ENCODE results near the gene CDH4. TPM values are rescaled to one million over a fixed set of nuclear protein-coding genes. Genes with fewer than 3 reads are reported as not detected.

Gene CDH4
- total RNA-seq, 1 experiment from 2014 or later: not detected

- no peaks in the 10 kb centered on the region for H3K36me3 ChIP-seq (ENCODE audit: control insufficient read depth, insufficient read depth, low read length)
- H3K9me3 Mint-ChIP-seq (ENCODE audit: unreplicated experiment): peaks cover 13% of the 10 kb centered on the region
- no peak for DNase-seq
- H3K9me3 ChIP-seq: no peaks in the 10 kb centered on the region
- peaks cover 23% of the 10 kb centered on the region for H3K27me3 Mint-ChIP-seq (ENCODE audit: insufficient read depth, unreplicated experiment)
- CTCF ChIA-PET: no interaction called here
- POLR2A ChIA-PET: no interaction called here
- intact Hi-C loops (cut with micrococcal nuclease; ENCODE audit: unreplicated experiment): no loop called here
- H3K4me1 ChIP-seq: no peaks in the 10 kb centered on the region
- H3K4me3 ChIP-seq (ENCODE audit: low read depth, low read length): no peak overlapping the region
- BruUV-seq (replicated peaks): no TSS peak
- no peaks in the 10 kb centered on the region; the same call in 1 of the 2 replicates for H3K27me3 ChIP-seq (replicated peaks; ENCODE audit: control insufficient read depth, insufficient read depth, low read length)
- H3K4me3 Mint-ChIP-seq (ENCODE audit: unreplicated experiment): no peak overlapping the region
- H3K36me3 Mint-ChIP-seq (ENCODE audit: insufficient read depth, unreplicated experiment): no peaks in the 10 kb centered on the region
- TF ChIP-seq, protein P1, sequence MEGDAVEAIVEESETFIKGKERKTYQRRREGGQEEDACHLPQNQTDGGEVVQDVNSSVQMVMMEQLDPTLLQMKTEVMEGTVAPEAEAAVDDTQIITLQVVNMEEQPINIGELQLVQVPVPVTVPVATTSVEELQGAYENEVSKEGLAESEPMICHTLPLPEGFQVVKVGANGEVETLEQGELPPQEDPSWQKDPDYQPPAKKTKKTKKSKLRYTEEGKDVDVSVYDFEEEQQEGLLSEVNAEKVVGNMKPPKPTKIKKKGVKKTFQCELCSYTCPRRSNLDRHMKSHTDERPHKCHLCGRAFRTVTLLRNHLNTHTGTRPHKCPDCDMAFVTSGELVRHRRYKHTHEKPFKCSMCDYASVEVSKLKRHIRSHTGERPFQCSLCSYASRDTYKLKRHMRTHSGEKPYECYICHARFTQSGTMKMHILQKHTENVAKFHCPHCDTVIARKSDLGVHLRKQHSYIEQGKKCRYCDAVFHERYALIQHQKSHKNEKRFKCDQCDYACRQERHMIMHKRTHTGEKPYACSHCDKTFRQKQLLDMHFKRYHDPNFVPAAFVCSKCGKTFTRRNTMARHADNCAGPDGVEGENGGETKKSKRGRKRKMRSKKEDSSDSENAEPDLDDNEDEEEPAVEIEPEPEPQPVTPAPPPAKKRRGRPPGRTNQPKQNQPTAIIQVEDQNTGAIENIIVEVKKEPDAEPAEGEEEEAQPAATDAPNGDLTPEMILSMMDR (IDR thresholded peaks at IDR 0.05; ENCODE audit: insufficient read depth in 1 of 2, low read depth in 1 of 2, low read length in 1 of 2, severe bottlenecking in 1 of 2, unreplicated experiment in 1 of 2): no peak
- no peaks in the 10 kb centered on the region for H3K4me1 Mint-ChIP-seq (ENCODE audit: low read depth, unreplicated experiment)
- H3K27ac Mint-ChIP-seq (ENCODE audit: unreplicated experiment): no peak overlapping the region
Observed at GRCh38 chr20:61790116-61790827, 538.2 kb downstream of the CDH4 start.

DNA sequence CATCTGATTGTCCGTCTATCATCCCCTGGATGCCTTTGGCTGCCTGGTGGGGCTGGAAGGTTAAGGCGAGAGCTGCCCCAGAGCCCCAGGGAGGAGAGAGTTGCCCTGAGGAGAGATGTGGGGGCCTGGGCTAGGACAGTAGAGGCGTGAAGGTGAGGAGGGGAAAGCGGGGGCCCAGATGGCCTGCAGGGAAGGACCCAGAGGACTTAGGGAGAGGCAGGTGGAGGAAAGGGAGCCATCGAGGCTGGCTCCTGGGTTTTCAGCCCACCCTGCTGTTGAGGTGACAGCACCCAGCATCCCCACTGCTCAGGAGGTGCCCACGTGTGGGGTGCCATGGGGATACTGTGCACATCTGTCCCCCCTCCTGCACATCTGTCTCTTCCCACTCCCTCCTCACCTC, 539.9 kb downstream of the CDH4 start:
- Mint-ChIP-seq H3K27me3 (ENCODE audit: insufficient read depth, unreplicated experiment) (peaks cover 23% of the 10 kb centered on the region), H3K27ac (ENCODE audit: unreplicated experiment) (no peak overlapping the region), H3K36me3 (ENCODE audit: insufficient read depth, unreplicated experiment) (no peaks in the 10 kb centered on the region), H3K9me3 (ENCODE audit: unreplicated experiment) (peaks cover 13% of the 10 kb centered on the region), H3K4me3 (ENCODE audit: unreplicated experiment) (no peak overlapping the region), H3K4me1 (ENCODE audit: low read depth, unreplicated experiment) (no peaks in the 10 kb centered on the region)
- no TSS peak for BruUV-seq (replicated peaks)
- H3K9me3 ChIP-seq: no peaks in the 10 kb centered on the region
- ChIA-PET POLR2A (no interaction called here), CTCF (no interaction called here)
- no peak for DNase-seq
- no peaks in the 10 kb centered on the region for H3K4me1 ChIP-seq
- intact Hi-C loops (cut with micrococcal nuclease; ENCODE audit: unreplicated experiment): no loop called here
- H3K36me3 ChIP-seq (ENCODE audit: control insufficient read depth, insufficient read depth, low read length): no peaks in the 10 kb centered on the region
- no peak overlapping the region for H3K4me3 ChIP-seq (ENCODE audit: low read depth, low read length)
- TF ChIP-seq, protein P1 (IDR thresholded peaks at IDR 0.05; ENCODE audit: insufficient read depth in 1 of 2, low read depth in 1 of 2, low read length in 1 of 2, severe bottlenecking in 1 of 2, unreplicated experiment in 1 of 2): no peak
- H3K27me3 ChIP-seq (replicated peaks; ENCODE audit: control insufficient read depth, insufficient read depth, low read length): no peaks in the 10 kb centered on the region

DNA sequence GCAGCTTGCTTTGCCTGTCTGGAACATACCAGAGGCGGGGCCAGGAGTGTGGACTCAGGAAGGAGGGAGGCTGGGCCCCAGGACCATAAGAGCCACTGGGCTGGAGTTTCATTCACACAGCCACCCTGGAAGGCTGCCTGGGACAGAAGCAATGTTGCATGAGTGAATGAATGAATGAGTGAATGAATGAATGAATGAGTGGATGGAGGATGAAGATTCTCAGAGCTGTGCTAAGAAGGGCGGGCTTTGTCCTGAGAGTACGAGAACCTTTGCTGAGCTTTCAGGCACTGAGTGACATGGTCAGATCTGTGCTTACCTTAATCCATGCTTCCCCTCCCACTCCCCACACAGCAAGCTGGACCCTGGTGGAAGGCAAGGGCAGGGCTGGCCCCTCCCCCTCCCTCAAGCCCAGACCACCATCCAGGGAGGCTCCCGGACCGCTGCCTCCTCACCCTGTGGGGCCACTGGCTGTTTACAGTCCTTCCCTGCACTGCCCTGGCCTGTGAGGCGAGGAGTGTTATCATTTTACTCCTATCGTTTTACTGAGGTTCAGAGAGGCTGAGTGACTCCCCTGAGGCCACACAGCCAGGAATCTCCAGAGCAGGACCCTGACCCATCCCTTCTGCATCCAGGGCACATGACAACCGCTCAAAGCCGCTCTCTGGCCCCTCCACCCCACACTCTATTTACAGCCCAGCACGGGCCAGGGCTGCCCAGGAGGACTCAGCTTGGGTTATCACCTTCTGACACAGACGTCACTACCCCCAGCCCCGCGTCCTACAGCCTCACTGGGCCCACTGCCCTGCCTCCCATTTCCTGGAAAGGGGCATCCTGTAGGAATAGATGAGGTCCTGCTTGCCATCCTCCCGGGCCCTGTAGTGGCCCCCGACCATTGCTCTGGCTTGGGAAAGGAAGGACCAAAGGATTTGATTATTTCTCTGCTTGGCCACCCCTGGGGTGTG, 543.9 kb downstream of the CDH4 start:
- Histone ChIP-seq H3K9me3 (peaks cover 5% of the 10 kb centered on the region; the same call in 1 of the 2 replicates), H3K4me3 (ENCODE audit: low read depth, low read length) (no peak overlapping the region), H3K36me3 (ENCODE audit: control insufficient read depth, insufficient read depth, low read length) (no peaks in the 10 kb centered on the region), H3K4me1 (no peaks in the 10 kb centered on the region), H3K27me3 (replicated peaks; ENCODE audit: control insufficient read depth, insufficient read depth, low read length) (no peaks in the 10 kb centered on the region)
- DNase-seq: no peak
- intact Hi-C loops (cut with micrococcal nuclease; ENCODE audit: unreplicated experiment): no loop called here
- CTCF ChIA-PET: interaction anchor here (0.7 kb wide), 1 partner anchor 15 kb away, joined by 3 read pairs; no protein-coding TSS in a partner anchor
- Mint-ChIP-seq H3K4me1 (ENCODE audit: low read depth, unreplicated experiment) (no peaks in the 10 kb centered on the region), H3K36me3 (ENCODE audit: insufficient read depth, unreplicated experiment) (no peaks in the 10 kb centered on the region), H3K27ac (ENCODE audit: unreplicated experiment) (no peak overlapping the region), H3K27me3 (ENCODE audit: insufficient read depth, unreplicated experiment) (peaks cover 16% of the 10 kb centered on the region), H3K9me3 (ENCODE audit: unreplicated experiment) (peaks cover 2% of the 10 kb centered on the region), H3K4me3 (ENCODE audit: unreplicated experiment) (no peak overlapping the region)
- TF ChIP-seq, protein P1 (IDR thresholded peaks at IDR 0.05; ENCODE audit: insufficient read depth in 1 of 2, low read depth in 1 of 2, low read length in 1 of 2, severe bottlenecking in 1 of 2, unreplicated experiment in 1 of 2): no peak
- POLR2A ChIA-PET: no interaction called here
- no TSS peak for BruUV-seq (replicated peaks)
